IPS-18c (cell line): Measurements from ENCODE around the gene GUF1.

ENCODE experiments used
- H3K4me3 ChIP-seq: 2 replicates; pipeline ENCODE4 v1.7.0; 2013; ENCODE audit warnings: low read depth, mild to moderate bottlenecking, low read length, moderate library complexity; ENCODE audit not compliant: insufficient read depth
- H3K9me3 ChIP-seq: one replicate; pipeline ENCODE4 v1.6.1; 2013; ENCODE audit warnings: mild to moderate bottlenecking, low read length, moderate library complexity; ENCODE audit not compliant: control insufficient read depth, insufficient read depth

GUF1 gene

DNA sequence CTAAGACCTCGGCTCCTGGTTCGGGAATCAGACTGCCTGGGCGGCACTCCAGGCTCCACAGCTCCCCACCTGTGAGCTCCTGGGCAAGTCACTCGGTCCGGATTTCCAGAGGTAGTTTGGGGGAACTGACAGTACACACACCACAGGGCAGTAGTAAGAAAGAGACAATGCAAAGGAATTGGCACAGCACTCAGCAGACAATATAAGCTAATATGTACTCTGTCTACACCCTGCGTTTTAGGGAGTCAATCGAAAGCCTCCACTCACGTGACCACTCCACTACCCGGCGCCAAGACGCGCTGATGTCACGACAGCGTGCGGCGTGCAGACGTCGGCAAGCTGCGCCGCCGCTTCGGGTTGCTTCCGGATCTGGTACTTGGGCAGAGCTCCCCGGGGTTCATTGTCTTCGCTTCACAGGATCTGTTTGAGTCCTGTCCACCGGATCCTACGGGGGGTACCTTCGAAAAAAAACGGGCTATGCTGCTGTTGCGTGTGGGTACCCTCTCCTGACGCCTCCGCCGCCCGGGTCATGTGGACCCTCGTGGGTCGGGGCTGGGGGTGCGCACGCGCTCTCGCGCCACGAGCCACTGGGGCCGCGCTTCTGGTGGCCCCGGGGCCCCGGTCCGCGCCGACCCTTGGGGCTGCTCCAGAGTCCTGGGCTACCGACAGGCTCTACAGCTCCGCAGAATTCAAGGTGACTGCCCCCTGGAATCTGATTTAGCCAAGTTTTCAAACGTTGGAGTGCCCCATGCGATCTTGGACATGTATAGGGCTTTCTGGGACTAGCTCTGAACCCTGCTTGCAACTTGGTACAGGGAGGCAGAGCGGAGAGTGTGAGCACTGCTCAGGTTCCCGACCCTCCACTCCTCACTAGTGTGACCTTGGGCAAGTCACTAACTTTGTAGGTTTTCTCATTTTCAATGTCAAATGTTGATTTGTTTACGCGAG is at the start of gene GUF1:
GUF1 (plus strand) TSS at position 327 of the 948 bp plus-strand sequence; CDS start at position 530, 203 bp downstream.
- no peaks in the 10 kb centered on the region for H3K9me3 ChIP-seq
- H3K4me3 ChIP-seq, result peak within 1 kb of the TSS; percentile 66

DNA sequence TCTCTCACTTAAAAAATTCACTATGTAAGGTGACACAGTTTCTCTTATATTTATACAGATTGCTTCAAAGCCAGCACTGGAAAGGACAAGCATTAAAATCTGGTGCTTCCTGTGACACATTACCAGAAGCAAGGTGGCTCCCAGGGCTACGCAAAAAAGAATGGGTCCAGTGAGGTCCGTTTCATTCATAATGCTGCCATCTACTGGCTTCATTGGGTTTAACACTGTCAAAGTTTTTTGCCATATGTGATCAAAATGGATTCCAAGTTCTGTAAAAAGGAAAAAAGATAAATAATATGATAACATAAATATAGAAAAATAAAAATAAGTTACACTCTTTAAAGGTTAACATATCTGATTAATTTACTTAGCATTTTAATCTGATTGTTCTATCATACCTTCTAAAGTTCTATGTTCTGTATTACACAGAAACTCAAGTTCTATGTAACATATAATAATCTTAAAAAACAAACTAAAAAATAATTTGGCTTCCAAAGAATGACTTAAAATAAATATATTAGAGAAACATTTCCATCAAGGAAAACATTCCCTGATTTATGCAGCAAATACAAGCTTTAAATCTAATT is 48.8 kb upstream of the GUF1 start:
- Histone ChIP-seq H3K4me3 (no peak overlapping the region), H3K9me3 (no peaks in the 10 kb centered on the region)

DNA sequence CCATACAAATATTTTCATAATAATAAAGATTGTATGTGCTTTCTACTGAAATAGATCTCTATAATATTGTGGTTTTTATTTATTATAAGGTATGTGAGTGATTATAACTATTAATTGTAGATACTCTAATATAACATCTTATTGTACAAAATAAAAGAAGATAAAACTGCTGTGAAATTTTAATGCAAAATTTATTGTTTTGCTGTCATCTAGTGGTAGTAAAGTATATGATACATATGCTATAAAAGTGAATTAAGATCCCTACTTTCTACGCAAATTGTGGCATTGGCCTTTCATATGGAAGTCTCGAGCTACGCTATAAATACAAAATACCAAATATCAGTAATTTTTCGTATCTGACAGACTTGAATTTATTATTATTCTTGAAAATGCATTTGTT is 46.1 kb upstream of the GUF1 start:
- H3K4me3 ChIP-seq, result no peak overlapping the region
- H3K9me3 ChIP-seq, result no peaks in the 10 kb centered on the region

DNA sequence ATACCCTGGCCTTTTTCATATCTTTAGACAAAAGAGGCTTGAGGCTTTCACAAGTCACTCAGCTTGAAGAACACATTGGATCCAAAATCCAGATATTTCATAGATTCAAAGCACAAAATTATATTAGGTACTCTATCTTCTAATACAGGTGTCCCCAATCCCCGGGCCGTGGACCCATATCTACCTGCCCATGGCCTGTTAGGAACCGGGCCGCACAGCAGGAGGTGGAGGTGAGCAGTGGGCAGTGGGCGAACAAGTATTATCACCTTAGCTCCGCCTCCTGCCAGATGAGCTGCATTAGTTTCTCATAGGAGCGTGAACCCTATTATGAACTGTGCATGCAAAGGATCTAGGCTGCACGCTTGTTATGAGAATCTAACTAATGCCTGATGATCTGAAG is 45.5 kb upstream of the GUF1 start:
- no peaks in the 10 kb centered on the region for H3K9me3 ChIP-seq
- H3K4me3 ChIP-seq, result no peak overlapping the region

DNA sequence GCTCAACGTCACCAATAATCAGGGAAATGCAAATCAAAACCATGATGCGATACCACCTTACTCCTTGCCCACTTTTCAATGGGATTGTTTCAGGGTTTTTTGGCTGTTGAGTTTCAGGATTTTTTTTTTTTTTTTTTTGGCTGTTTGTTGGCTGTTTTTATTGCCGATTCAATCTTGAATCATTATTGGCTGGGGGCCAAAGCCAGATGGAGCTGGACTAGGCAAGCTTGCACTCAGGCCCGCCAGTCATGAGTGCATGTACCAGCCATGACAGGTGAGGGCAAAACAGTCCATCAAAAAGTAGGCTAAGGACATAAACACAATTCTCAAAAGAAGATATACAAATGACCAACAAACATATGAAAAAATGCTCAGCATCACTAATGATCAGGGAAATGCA is 40.1 kb upstream of the GUF1 start:
- Histone ChIP-seq H3K9me3 (no peaks in the 10 kb centered on the region), H3K4me3 (no peak overlapping the region)

- Histone ChIP-seq H3K9me3 (no peaks in the 10 kb centered on the region), H3K4me3 (no peak overlapping the region)
Measured at GRCh38 chr4:44646151-44646550, 32.1 kb upstream of the GUF1 start.

DNA sequence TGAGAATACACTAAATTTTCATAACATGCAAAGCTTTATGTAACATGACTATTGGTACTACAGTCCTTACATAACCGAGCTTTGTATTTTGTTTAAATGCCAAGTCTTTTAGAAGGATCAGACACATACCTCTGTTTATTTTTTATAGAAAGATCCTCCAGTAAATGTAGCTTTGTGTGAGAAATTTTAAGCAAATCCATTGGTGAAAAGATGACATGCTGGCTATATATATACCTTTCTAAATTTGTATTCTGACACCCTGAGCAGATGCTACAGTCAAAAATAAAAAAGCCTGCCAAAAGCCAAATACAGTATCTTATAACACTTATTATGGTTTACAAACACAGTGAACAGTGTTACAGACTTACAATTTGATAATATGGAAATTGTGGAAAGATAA is 26.8 kb upstream of the GUF1 start, which contains the start of gene YIPF7:
YIPF7 (minus strand) TSS at position 201 of the 400 bp plus-strand sequence. CDS start 1,525 bp downstream, outside the sequence.
- H3K9me3 ChIP-seq, result no peaks in the 10 kb centered on the region
- no peak within 1 kb of the TSS for H3K4me3 ChIP-seq

GRCh38 chr4:44652002-44652401 is 26.2 kb upstream of the GUF1 start:
- no peaks in the 10 kb centered on the region for H3K9me3 ChIP-seq

DNA sequence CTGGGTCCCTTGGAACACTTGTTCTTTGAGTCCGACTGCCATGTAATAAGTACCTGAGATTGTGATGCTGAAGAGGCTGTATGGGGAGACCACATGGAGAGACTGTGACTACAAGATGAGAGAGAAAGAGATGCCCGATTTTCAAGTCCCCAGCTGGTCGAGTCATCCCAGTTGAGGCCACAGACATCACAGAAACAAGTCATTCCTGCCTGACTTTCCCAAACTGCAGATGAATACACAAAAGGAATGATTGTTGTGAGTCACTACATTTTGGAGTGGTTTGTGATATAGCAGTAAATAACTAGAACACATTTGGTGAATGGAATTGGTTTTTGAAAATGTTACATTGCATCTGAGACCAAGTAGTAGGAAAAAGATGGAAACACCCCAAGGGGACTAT is 17.8 kb upstream of the GUF1 start:
- H3K4me3 ChIP-seq, result no peak overlapping the region
- peaks cover 2% of the 10 kb centered on the region for H3K9me3 ChIP-seq

More at GRCh38 chr4:44652002-44652401, 26.2 kb upstream of the GUF1 start:
- no peak overlapping the region for H3K4me3 ChIP-seq

GRCh38 chr4:44661940-44662622 is 16.1 kb upstream of the GUF1 start:
- Histone ChIP-seq H3K4me3 (no peak overlapping the region), H3K9me3 (peaks cover 2% of the 10 kb centered on the region)

DNA sequence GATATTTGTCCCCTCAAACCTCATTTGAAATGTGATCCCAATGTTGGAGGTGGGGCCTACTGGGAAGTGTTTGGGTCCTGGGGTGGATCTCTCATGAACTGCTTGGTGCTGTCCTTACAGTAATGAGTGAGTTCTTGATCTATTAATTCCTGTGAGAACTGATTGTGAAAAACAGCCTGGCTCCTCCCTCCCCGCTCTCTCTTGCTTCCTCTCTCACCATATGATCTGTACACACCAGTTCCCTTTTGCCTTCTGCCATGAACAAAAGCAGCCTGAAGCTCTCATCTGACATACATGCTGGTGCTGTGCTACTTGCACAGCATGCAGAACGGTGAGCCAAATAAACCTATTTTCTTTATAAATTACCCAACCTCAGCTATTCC is 15.6 kb upstream of the GUF1 start:
- Histone ChIP-seq H3K9me3 (peaks cover 2% of the 10 kb centered on the region), H3K4me3 (no peak overlapping the region)

- peaks cover 2% of the 10 kb centered on the region for H3K9me3 ChIP-seq
Measured at GRCh38 chr4:44663539-44664263, 14.5 kb upstream of the GUF1 start.

GRCh38 chr4:44668526-44668925 is 9.7 kb upstream of the GUF1 start:
- H3K9me3 ChIP-seq, result no peaks in the 10 kb centered on the region
- H3K4me3 ChIP-seq, result no peak overlapping the region

More at GRCh38 chr4:44663539-44664263, 14.5 kb upstream of the GUF1 start:
- no peak overlapping the region for H3K4me3 ChIP-seq

GRCh38 chr4:44670506-44671199 is 7.6 kb upstream of the GUF1 start:
- H3K9me3 ChIP-seq, result no peaks in the 10 kb centered on the region
- no peak overlapping the region for H3K4me3 ChIP-seq

DNA sequence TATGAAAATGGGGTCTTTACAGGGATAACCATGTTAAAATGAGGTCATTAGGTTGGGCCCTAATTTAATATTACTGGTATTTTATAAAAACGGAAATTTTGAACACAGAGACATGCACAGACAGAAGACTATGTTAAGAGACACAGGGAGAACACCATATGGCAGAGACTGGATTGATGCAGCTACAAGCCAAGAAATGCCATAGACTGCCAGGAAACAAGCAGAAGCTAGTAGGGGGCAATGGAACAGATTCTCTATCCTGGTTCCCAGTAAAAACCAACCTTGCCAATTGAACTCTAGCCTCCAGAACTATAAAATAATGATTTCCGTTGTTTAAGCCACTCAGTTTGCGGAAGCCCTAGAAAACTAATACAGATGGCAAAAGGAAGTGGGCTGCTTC is 6.6 kb upstream of the GUF1 start:
- H3K9me3 ChIP-seq, result no peaks in the 10 kb centered on the region
- no peak overlapping the region for H3K4me3 ChIP-seq

- Histone ChIP-seq H3K4me3 (no peak overlapping the region), H3K9me3 (no peaks in the 10 kb centered on the region)
Measured at GRCh38 chr4:44674471-44674870, 3.7 kb upstream of the GUF1 start.

- Histone ChIP-seq H3K4me3 (no peak overlapping the region), H3K9me3 (no peaks in the 10 kb centered on the region)
Measured at GRCh38 chr4:44675366-44675765, 2.9 kb upstream of the GUF1 start.
